Bone marrow (tissue), 2 donors: ENCODE measurements around the gene MPEG1.

Source experiments
- DNase-seq, 2 donors: peaks; one replicate each; lab custom pipeline; 2025; lab: John Stamatoyannopoulos, UW

MPEG1 gene

DNA sequence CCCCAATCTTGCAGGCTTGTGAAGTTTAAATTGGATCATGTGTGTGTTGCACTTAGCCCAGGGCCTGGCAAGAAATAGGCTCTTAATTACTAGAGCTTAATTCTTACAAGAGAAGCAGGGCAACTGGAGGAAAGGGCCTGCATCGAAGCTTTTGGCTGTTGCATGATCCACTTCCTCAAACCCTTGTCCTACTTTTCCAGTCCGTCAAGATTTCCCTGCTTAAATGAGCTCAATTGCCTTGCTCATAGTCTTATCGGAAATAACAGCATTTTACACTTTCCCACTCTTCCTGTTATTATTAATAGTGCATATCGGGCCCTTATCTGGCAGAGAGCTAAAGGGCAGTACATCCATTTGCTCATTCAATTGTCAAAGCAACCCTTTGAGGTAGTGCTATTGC lies 22.7 kb downstream of the MPEG1 start:
- DNase-seq, result no peak

DNA sequence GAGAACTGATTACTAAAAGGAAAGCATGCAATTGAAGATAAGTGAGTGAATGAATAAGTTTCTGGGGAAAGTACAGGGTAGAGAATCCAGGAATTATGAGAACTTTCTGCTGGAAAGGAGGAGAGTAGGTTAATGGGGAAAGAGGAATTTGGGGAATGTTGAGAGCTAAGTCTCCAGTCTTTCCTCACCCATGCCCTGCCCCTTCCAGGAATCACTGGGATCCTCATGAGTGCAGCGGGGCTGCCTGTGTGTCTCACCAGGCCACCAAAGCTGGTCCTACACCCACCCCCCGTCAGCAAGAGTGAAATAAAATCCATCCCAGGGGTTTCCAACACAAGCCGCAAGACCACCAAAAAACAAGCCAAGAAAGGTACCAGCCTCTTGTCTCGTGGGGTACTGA lies 23.8 kb downstream of the MPEG1 start:
- DNase-seq, result no peak

DNA sequence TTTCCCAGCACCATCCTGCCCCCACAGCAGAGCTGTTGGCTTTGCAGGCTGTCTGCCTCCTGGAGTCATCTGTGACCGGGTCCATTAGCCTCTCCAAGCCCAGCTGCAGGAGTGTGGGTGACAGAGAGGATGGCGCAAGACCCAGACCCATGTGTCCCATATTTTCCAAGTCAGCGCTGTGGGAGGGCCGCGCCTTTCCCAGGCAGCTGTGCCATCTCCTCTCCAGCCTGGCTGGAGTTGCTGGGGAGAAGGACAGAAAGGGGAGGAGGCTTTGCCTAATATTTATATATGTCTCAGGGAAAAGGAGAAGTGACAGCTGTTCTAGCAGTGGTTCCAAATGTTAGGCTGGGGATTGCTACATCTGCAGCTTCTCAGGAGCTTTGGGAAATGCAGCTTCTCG lies 25.1 kb downstream of the MPEG1 start:
- no peak for DNase-seq

GRCh38 chr11:59187035-59187434 lies 25.7 kb downstream of the MPEG1 start:
- no peak for DNase-seq

GRCh38 chr11:59186130-59186594 lies 26.6 kb downstream of the MPEG1 start:
- no peak for DNase-seq

DNA sequence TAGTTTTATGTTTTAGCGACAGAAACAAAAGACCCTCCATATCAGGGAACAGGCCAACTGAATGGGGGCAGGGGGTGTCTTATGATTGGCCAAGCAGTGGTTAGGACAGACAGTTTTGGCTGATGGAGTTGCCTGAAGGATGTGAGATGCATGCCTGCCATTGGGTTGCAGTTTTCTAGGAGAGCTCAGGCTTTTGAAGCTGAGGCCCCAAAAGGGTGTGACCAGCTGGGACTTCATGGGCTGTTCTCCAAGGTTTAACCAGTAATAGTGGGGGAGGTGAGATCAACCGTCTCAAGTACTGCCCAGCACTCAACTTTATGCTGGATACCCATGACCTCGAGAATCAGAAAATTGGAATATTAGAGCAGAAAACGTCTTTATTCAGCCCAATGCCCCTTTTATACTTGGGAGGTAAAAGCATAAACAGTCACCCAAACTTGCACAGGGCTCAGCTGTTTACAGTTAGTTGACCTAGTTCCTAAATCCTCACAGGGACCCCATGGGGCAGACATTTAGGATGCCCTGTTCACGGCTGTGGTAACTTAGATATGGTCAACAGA lies 27.3 kb downstream of the MPEG1 start:
- no peak for DNase-seq

DNA sequence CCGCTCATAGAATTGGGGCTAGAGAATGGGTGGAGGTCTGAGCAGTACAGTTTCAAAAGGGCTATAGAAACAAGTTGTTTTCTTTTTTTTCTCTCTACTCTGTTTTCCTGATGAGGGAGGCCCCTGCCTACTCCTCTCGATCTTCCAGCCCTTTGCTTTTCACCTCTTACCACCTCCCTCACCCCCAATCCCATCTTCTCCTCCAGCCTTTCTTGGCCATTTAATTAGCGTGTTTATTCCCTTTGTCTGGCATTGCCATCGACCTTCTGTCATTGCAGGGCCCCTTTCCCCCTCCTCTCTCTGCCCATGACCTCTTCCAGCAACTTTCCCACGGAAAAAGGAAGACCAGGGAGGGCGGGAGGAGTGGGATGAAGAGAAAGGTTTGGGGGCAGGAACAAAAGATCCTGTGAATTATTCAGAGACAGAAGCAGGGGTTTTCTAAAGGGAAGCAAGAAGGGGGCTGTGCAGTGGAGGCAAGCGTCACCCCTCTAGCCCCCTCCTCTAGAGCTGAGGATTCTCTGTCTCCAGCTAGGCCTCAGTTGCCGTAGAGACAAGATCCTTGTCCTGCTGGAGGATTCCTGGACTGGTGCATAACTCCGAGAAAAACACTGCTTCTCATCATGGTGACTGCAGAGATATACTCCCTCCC lies 27.9 kb downstream of the MPEG1 start:
- no peak for DNase-seq

DNA sequence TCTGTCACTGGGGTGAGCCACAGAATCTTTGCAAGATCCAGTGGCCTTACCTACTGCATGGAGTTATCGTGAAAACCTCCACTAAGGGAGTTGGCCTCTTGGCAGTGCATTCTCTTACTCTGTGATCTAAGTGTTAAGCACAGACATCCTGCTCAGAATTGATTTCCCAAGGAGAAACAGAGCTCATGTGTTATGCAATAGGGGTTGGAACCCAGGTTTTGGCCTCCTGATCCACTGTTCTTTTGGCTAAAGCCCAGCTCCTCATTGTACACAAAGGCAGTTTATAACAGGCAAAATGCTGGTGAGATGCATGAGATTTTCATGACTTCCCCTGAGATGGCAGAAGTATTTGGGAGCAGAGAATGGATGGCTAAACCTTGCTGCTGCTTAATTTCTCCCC lies 29.0 kb downstream of the MPEG1 start:
- DNase-seq, result no peak

- no peak for DNase-seq
Observed at GRCh38 chr11:59182457-59183151, 30.1 kb downstream of the MPEG1 start.

DNA sequence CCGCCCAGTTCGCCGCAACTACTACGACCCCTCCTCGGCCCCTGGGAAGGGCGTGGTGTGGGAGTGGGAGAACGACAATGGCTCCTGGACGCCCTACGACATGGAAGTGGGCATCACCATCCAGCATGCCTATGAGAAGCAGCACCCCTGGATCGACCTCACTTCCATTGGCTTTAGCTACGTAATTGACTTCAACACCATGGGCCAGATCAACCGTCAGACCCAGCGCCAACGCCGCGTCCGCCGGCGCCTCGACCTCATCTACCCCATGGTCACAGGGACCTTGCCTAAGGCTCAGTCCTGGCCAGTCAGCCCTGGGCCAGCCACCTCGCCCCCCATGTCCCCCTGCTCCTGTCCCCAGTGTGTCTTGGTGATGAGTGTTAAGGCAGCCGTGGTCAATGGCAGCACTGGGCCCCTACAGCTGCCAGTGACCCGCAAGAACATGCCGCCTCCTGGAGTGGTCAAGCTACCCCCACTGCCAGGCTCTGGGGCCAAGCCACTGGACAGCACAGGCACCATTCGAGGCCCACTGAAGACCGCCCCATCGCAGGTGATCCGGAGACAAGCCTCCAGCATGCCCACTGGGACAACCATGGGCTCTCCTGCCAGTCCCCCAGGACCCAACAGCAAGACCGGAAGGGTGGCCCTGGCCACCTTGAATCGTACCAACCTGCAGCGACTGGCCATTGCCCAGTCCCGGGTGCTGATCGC lies 30.8 kb downstream of the MPEG1 start:
- no peak for DNase-seq

DNA sequence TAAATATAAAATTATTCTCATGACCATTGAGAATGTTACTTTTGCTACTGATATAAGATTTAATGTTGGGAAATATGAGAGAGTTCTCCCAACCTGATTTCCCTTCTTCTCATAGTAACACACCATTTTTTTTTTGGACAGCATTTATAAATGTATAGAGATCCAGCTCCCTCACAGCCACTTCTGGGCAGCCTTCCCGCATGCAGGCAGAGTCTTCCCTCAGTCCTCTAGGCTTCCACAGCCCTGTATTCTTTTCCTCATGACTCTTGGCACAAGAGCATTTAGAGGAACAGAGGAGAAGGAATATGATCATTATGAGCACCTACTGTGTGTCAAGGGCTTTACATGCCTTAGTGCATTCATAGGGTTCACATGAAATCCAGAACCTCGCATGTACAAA lies 31.8 kb downstream of the MPEG1 start:
- DNase-seq, result no peak

DNA sequence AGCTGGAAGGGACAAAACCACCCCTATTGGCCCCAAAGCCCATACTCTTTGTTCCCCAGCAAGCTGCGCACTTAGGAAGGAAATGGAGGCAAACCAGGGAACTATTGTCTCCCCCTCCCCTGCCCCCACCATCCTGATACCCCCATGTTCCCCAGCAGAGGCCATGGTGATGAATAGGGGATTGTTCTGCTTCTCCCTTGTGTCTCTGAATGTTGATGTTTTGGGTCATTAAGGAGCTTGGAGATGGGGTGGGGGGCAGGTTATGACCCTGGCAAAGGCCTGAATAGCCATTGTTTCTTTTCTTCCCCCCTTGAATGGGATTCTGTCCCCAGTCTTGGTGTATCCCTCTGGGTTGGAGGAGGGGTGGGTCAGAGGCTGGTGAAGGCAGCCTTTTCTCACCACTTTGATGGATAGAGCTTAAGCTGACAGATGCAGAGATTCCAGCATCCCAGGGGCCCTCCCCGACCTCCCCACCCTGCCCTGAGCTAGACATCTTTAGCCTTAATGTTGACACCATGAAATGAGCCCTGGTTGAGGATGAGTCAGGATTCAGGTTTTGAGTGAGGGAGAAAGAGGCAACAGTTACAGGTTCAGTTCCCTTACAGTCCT lies 32.5 kb downstream of the MPEG1 start:
- no peak for DNase-seq

DNA sequence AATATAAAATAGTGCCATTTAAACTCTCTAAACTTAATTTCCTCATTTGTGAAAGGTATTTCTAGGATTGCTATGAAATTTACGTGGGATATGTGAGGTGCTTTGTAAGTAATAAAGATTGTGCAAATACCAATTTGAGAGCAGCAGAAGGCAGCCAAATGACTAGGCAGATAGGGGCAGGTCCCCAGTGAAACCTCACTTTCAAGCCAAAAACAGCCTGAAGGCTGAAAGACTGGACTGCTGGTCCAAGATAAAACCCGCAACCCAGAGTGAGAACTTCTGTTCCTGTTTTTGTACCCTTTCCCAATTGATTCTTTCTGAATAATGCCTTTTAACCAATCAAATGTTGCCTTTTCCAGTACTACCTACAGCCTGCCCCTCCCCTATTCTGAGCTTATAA lies 33.6 kb downstream of the MPEG1 start:
- DNase-seq, result no peak

- no peak for DNase-seq
Observed at GRCh38 chr11:59178402-59178801, 34.3 kb downstream of the MPEG1 start.

DNA sequence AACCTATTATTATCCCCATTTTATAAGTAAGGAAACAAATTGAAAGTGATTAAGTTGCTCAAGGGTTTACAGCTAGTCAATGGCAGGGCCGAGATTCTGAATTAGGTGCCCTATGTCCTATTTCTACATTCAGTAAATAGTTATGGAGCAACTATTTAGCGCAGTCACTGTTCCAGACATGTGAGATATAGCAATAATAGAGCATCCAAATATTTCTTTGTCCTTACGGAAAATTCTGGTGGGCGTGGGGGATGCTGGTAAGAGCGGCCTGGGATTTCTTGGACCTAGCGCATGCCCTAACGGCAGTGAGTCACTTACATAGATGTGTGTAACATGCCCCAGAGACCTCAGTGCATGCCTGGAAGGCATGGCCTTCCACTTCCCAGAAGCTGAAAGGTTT lies 36.4 kb downstream of the MPEG1 start:
- DNase-seq, result no peak

DNA sequence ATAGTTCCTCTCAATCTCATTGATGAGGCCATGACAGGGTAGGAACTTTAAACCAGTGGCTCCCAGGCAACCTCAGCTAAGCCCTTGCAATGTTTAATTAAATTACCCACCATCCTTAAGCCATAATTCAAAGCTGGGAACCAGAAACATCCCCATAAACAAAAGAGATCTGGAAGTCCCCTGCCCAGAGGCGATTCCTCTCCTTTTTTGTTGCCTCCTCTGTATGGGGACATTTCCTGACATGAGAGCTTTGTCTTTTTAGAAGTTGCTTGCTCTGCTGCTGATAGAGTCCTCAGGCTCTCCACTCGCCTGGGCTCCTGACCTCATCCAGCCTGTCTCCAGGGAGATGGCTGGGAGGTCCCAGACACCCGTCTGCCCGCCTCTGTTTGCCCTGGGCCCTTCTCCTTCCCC lies 37.6 kb downstream of the MPEG1 start:
- no peak for DNase-seq

GRCh38 chr11:59174664-59175033 lies 38.1 kb downstream of the MPEG1 start:
- no peak for DNase-seq

DNA sequence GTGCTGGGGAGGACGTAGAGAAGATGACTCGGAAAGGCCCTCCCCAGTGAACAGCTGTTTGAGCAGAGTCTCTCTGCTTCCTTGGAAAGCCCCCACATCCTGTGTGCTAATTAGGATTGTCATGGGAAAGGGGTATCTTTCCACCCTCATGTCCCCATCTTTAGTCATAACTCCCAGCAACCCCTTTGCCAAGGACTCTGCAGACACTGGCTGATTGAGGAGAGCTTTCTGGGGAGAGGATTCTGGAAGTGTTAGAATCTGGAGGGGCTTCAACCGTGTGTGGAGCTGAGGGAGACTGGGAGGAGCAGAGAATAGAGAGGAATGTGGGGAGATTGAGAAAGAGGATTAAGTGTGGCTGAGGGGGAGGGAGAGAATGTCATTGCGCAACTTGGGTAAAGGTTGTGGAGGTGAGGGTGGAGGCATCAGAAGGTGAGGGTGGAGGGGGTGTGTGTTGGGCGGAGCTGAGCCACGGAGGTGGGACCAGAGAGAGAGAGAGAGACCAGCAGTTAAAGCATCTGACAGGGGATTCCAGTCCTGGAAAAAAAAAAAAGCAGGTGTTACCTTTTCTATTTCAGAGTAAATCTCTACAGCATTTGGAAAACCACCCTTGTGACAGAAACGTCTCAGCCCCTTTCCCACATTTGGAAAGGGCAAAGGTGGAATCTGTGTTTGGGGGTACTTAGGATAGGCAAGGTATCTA lies 38.6 kb downstream of the MPEG1 start:
- DNase-seq, result no peak

DNA sequence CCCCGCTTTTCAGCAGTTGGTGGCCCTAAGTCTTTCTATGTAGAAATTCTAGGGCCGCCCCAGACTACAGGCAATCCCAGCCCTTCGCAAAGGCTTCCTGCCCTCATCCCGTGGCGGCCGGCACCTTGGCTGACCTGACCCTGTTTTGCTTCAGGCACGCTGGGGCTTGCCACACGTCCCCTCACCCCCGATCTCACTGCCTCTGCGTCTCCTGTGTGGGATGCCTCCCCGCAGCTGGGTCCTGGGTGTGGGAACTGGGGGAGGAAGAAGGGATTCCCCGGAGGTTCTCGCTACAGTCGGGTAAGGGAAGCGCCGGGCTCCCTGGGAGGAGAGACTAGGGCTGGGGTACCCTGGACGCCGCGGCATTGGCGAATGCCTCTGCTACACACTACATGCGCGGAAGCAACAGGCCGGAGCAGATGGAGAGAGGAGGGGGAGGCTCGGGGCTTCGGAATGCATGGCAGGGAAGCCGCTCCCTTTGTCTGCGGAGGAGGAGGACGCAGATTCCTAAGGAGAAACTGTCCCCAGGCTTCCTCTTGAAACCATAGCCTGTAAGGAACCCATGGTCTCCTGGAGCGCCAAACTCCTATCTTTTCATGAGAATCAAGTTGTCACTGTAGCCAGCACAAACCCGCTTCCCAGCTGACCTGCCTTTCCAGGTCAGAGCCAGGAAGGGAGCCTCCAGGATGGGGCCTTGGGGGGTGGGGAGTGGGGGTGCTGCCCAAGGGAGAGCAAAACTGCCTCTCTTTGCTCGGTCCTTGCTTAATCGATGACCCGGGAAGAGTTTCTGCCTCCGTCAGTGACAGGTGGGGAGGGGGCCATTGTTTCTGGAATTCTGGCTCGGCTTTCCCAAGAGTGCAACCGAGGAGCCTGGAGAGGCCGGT lies 39.4 kb downstream of the MPEG1 start:
- no peak for DNase-seq

- no peak for DNase-seq
Observed at GRCh38 chr11:59172345-59173079, 40.2 kb downstream of the MPEG1 start.
